ENCODE data around the gene KAZALD1.
"Not testable (repeated sequence)": the region's sequence is repeated elsewhere in the genome, so short reads cannot be mapped to it uniquely, and the experiment has no call there.

KAZALD1 gene

DNA sequence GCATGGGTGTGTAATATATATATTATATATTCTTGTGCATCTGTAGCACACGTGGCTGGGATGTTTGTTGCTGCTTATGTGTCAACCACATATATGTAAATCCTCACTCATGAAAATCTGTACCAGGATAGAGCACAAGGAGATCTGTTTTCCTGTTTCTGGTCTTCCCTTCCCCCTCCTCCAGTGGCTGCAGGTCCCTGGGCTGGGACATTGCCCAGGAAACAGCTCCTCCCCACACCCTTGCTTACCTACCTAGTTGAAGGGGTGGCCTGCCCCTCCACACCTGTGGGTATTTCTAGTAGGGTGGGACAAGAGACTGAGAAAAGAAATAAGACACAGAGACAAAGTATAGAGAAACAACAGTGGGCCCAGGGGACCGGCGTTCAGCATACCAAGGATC is 28.5 kb upstream of the KAZALD1 start:
- no peak overlapping the region for H2BK5ac ChIP-seq (ENCODE audit: low read depth, low read length, poor library complexity, severe bottlenecking)
- WGBS, result 83% methylated on average over 1 of the region's 3 CpGs
- peaks cover 32% of the 10 kb centered on the region for H3K79me1 ChIP-seq (replicated peaks; ENCODE audit: low read length, poor library complexity, severe bottlenecking)
- peaks cover 0 to 12% of the 10 kb centered on the region in 2 experiments for H3K27me3 ChIP-seq (ENCODE audit: control insufficient read depth in 1 of 2, insufficient read depth in 1 of 2, low read length in 2 of 2)
- no peak overlapping the region for H4K8ac ChIP-seq (ENCODE audit: low read length)
- no peak for DNase-seq
- peak overlapping the region; percentile 84 for H3K4me2 ChIP-seq (ENCODE audit: low read length, poor library complexity, severe bottlenecking)
- H2AFZ ChIP-seq (ENCODE audit: low read depth, low read length), result no peak overlapping the region
- H3K27ac ChIP-seq (ENCODE audit: low read length, poor library complexity, severe bottlenecking), result peak overlapping the region; percentile 99
- no peak overlapping the region for H2AK5ac ChIP-seq (ENCODE audit: low read length, severe bottlenecking)
- peak overlapping the region; percentile 99 for H3K9ac ChIP-seq (ENCODE audit: low read length)
- peak overlapping the region; percentile 26 for H2BK15ac ChIP-seq (ENCODE audit: low read depth, poor library complexity, severe bottlenecking)
- peak overlapping the region in 1 of 2 experiments; percentile 97 for H3K4me3 ChIP-seq (ENCODE audit: insufficient read depth in 1 of 2, low read depth in 1 of 2, low read length in 2 of 2)
- peak overlapping the region in 1 of 2 experiments; percentile 62 for H3K4ac ChIP-seq (ENCODE audit: low read depth in 1 of 2, low read length in 2 of 2)
- no peak overlapping the region for H4K91ac ChIP-seq (ENCODE audit: low read length)
- H3K18ac ChIP-seq (ENCODE audit: low read depth in 1 of 2, low read length in 2 of 2), result peak overlapping the region in 1 of 2 experiments; percentile 40
- no peak overlapping the region for H3K14ac ChIP-seq (ENCODE audit: low read length in 2 of 2)
- no peak overlapping the region for H2BK120ac ChIP-seq (ENCODE audit: low read depth, low read length)
- peaks cover 22% of the 10 kb centered on the region for H3K4me1 ChIP-seq (ENCODE audit: control insufficient read depth, insufficient read depth, low read depth, low read length)
- H3K23ac ChIP-seq (ENCODE audit: low read length in 2 of 2), result no peak overlapping the region
- no peak overlapping the region for H2BK12ac ChIP-seq (ENCODE audit: low read length in 2 of 2)
- peaks cover 38 to 39% of the 10 kb centered on the region in 2 experiments for H3K36me3 ChIP-seq (ENCODE audit: control insufficient read depth in 1 of 2, insufficient read depth in 2 of 2, low read depth in 1 of 2, low read length in 2 of 2)
- no peaks in the 10 kb centered on the region for H3K9me3 ChIP-seq (ENCODE audit: control insufficient read depth, low read length)

DNA sequence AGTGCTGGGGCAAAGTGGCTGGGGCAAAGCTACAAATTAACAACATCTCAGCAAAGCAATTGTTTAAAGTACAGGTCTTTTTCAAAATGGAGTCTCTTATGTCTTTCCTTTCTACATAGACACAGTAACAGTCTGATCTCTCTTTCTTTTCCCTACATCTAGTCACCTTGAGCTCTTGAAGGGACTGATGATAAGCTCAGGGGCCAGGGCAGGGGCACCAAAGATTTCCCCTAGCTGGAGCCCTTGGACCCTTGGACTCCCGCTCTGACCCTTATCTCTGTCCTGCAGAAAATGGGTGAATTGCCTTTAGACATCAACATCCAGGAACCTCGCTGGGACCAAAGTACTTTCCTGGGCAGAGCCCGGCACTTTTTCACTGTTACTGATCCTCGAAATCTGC is 27.4 kb upstream of the KAZALD1 start:
- DNase-seq; H3K4me3 ChIP-seq (ENCODE audit: insufficient read depth in 1 of 2, low read depth in 1 of 2, low read length in 2 of 2); H2BK120ac ChIP-seq (ENCODE audit: low read depth, low read length); H2BK12ac ChIP-seq (ENCODE audit: low read length in 2 of 2); H2AFZ ChIP-seq (ENCODE audit: low read depth, low read length); H2AK5ac ChIP-seq (ENCODE audit: low read length, severe bottlenecking); H3K9me3 ChIP-seq (ENCODE audit: control insufficient read depth, low read length); H2BK5ac ChIP-seq (ENCODE audit: low read depth, low read length, poor library complexity, severe bottlenecking); H3K9ac ChIP-seq (ENCODE audit: low read length); H2BK15ac ChIP-seq (ENCODE audit: low read depth, poor library complexity, severe bottlenecking); H3K27me3 ChIP-seq (ENCODE audit: control insufficient read depth in 1 of 2, insufficient read depth in 1 of 2, low read length in 2 of 2); H3K27ac ChIP-seq (ENCODE audit: low read length, poor library complexity, severe bottlenecking); H4K91ac ChIP-seq (ENCODE audit: low read length); H3K4me2 ChIP-seq (ENCODE audit: low read length, poor library complexity, severe bottlenecking); H4K8ac ChIP-seq (ENCODE audit: low read length); H3K23ac ChIP-seq (ENCODE audit: low read length in 2 of 2); H3K14ac ChIP-seq (ENCODE audit: low read length in 2 of 2); H3K18ac ChIP-seq (ENCODE audit: low read depth in 1 of 2, low read length in 2 of 2); H3K4ac ChIP-seq (ENCODE audit: low read depth in 1 of 2, low read length in 2 of 2): not testable (repeated sequence)
- 93% methylated on average over 4 of the region's 4 CpGs for WGBS
- Histone ChIP-seq H3K79me1 (replicated peaks; ENCODE audit: low read length, poor library complexity, severe bottlenecking) (peaks cover 39% of the 10 kb centered on the region), H3K36me3 (ENCODE audit: control insufficient read depth in 1 of 2, insufficient read depth in 2 of 2, low read depth in 1 of 2, low read length in 2 of 2) (peaks cover 48 to 50% of the 10 kb centered on the region in 2 experiments), H3K4me1 (ENCODE audit: control insufficient read depth, insufficient read depth, low read depth, low read length) (peaks cover 18% of the 10 kb centered on the region)

DNA sequence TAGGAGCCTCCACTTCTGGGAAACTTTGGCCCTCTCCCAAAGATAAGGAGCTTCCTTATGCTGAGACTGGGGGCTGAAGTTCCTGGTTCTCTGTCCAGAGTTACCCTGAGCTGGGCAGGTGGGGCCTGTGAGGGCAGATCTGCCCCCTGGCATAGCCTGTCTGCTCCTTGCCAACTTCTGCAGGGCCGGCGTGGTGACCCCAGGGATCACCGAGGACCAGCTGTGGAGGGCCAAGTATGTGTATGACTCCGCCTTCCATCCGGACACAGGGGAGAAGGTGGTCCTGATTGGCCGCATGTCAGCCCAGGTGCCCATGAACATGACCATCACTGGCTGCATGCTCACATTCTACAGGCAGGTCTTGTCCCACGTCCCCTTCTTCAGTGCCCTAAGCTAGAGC is 26.5 kb upstream of the KAZALD1 start:
- H3K18ac ChIP-seq (ENCODE audit: low read depth in 1 of 2, low read length in 2 of 2), result no peak overlapping the region
- no peak overlapping the region for H4K91ac ChIP-seq (ENCODE audit: low read length)
- H4K8ac ChIP-seq (ENCODE audit: low read length), result no peak overlapping the region
- no peak overlapping the region for H2BK120ac ChIP-seq (ENCODE audit: low read depth, low read length)
- no peak overlapping the region for H3K4me3 ChIP-seq (ENCODE audit: insufficient read depth in 1 of 2, low read depth in 1 of 2, low read length in 2 of 2)
- no peak overlapping the region for H3K23ac ChIP-seq (ENCODE audit: low read length in 2 of 2)
- H3K9ac ChIP-seq (ENCODE audit: low read length), result no peak overlapping the region
- no peak overlapping the region for H2BK5ac ChIP-seq (ENCODE audit: low read depth, low read length, poor library complexity, severe bottlenecking)
- no peak overlapping the region for H2AK5ac ChIP-seq (ENCODE audit: low read length, severe bottlenecking)
- peaks cover 0 to 1% of the 10 kb centered on the region in 2 experiments for H3K27me3 ChIP-seq (ENCODE audit: control insufficient read depth in 1 of 2, insufficient read depth in 1 of 2, low read length in 2 of 2)
- H3K27ac ChIP-seq (ENCODE audit: low read length, poor library complexity, severe bottlenecking), result no peak overlapping the region
- H3K36me3 ChIP-seq (ENCODE audit: control insufficient read depth in 1 of 2, insufficient read depth in 2 of 2, low read depth in 1 of 2, low read length in 2 of 2), result peaks cover 57 to 60% of the 10 kb centered on the region in 2 experiments
- no peak overlapping the region for H3K4ac ChIP-seq (ENCODE audit: low read depth in 1 of 2, low read length in 2 of 2)
- no peak overlapping the region for H3K4me2 ChIP-seq (ENCODE audit: low read length, poor library complexity, severe bottlenecking)
- H3K79me1 ChIP-seq (replicated peaks; ENCODE audit: low read length, poor library complexity, severe bottlenecking), result peaks cover 39% of the 10 kb centered on the region
- no peak overlapping the region for H3K14ac ChIP-seq (ENCODE audit: low read length in 2 of 2)
- H3K9me3 ChIP-seq (ENCODE audit: control insufficient read depth, low read length), result no peaks in the 10 kb centered on the region
- no peak overlapping the region for H2BK15ac ChIP-seq (ENCODE audit: low read depth, poor library complexity, severe bottlenecking)
- 99% methylated on average over 7 of the region's 7 CpGs for WGBS
- DNase-seq, result no peak
- no peak overlapping the region for H2BK12ac ChIP-seq (ENCODE audit: low read length in 2 of 2)
- peaks cover 12% of the 10 kb centered on the region for H3K4me1 ChIP-seq (ENCODE audit: control insufficient read depth, insufficient read depth, low read depth, low read length)
- no peak overlapping the region for H2AFZ ChIP-seq (ENCODE audit: low read depth, low read length)

DNA sequence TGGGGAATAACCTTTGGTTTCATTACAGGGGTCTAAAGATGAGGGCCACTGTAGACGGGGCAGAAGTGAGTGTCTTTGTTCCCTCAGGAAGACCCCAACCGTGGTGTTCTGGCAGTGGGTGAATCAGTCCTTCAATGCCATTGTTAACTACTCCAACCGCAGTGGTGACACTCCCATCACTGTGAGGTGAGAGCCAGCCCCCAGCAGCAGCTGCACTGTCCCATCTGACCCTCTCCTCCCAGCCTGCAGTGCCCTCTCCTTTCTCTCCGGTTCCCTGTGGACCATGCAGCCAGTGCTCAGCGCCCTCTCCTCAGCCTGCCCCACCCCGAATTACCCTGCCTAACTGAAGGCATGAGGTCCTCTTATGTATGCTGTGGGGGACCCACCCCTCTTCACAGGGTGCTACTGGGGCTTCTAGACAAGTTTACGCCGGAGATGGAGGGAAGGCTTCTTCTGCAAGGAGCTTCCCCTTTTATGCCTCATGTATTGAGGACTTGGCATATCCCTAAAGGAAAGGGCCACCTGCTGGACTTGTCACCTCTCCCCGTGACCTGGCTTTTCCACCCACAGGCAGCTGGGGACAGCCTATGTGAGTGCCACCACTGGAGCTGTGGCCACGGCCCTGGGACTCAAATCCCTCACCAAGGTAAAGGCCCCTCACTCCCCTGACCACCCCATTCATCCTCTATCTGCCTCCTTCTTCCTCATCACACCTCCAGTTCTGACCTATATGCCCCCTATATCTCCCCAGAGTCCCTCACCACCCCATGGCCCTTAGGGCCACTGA is 25.7 kb upstream of the KAZALD1 start:
- Histone ChIP-seq H2BK15ac (ENCODE audit: low read depth, poor library complexity, severe bottlenecking) (no peak overlapping the region), H2BK12ac (ENCODE audit: low read length in 2 of 2) (no peak overlapping the region), H3K36me3 (ENCODE audit: control insufficient read depth in 1 of 2, insufficient read depth in 2 of 2, low read depth in 1 of 2, low read length in 2 of 2) (peaks cover 61 to 62% of the 10 kb centered on the region in 2 experiments), H3K4me3 (ENCODE audit: insufficient read depth in 1 of 2, low read depth in 1 of 2, low read length in 2 of 2) (peak overlapping the region in 1 of 2 experiments; percentile 2), H2AK5ac (ENCODE audit: low read length, severe bottlenecking) (no peak overlapping the region), H2AFZ (ENCODE audit: low read depth, low read length) (no peak overlapping the region), H3K27ac (ENCODE audit: low read length, poor library complexity, severe bottlenecking) (no peak overlapping the region), H3K23ac (ENCODE audit: low read length in 2 of 2) (no peak overlapping the region), H3K4me2 (ENCODE audit: low read length, poor library complexity, severe bottlenecking) (no peak overlapping the region), H3K4ac (ENCODE audit: low read depth in 1 of 2, low read length in 2 of 2) (no peak overlapping the region), H3K9ac (ENCODE audit: low read length) (no peak overlapping the region), H3K4me1 (ENCODE audit: control insufficient read depth, insufficient read depth, low read depth, low read length) (peaks cover 6% of the 10 kb centered on the region), H3K79me1 (replicated peaks; ENCODE audit: low read length, poor library complexity, severe bottlenecking) (peaks cover 39% of the 10 kb centered on the region), H4K8ac (ENCODE audit: low read length) (no peak overlapping the region), H3K9me3 (ENCODE audit: control insufficient read depth, low read length) (no peaks in the 10 kb centered on the region), H2BK120ac (ENCODE audit: low read depth, low read length) (no peak overlapping the region), H3K18ac (ENCODE audit: low read depth in 1 of 2, low read length in 2 of 2) (no peak overlapping the region), H4K91ac (ENCODE audit: low read length) (no peak overlapping the region), H3K27me3 (ENCODE audit: control insufficient read depth in 1 of 2, insufficient read depth in 1 of 2, low read length in 2 of 2) (no peaks in the 10 kb centered on the region), H3K14ac (ENCODE audit: low read length in 2 of 2) (no peak overlapping the region), H2BK5ac (ENCODE audit: low read depth, low read length, poor library complexity, severe bottlenecking) (no peak overlapping the region)
- 88% methylated on average over 10 of the region's 10 CpGs for WGBS
- DNase-seq, result no peak

Measured in mesenchymal stem cell (in vitro differentiated cells and primary cell).